Stimulated activated CD8-positive, alpha-beta memory T cell treated with anti-CD3 and anti-CD28 coated beads, Interleukin-12 subunit alpha, Interleukin-12 subunit beta, amount 100 ng/mL, for 4 hours (primary cell): ENCODE data around the gene EPB41L3.
"Not testable (repeated sequence)": the region's sequence is repeated elsewhere in the genome, so short reads cannot be mapped to it uniquely, and the experiment has no call there.

Experiments
- DNase-seq: peaks from one replicate; pipeline ENCODE4 v3.0.0-alpha.2; 2020; ENCODE audit warnings: low read depth

EPB41L3 gene

DNA sequence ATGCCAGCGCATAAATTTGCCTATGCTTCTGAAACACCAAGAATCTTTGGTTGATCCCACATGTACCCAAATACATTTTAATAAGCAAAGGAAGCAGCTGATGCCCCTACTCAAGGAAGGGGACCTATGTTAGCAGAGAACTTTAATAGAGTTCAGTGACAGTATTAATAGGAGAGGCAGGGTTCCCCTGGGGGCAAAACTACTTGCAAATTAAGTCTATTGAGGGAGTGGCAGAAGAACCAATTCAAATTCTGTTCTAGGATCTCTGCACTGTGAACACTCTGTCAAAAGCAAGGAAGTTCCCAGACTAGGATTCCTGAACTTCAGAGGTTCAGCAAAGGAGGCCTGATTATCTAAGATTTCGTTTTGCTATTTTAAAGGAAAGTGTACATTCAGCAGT lies 47.5 kb downstream of the EPB41L3 start:
- no peak for DNase-seq

DNA sequence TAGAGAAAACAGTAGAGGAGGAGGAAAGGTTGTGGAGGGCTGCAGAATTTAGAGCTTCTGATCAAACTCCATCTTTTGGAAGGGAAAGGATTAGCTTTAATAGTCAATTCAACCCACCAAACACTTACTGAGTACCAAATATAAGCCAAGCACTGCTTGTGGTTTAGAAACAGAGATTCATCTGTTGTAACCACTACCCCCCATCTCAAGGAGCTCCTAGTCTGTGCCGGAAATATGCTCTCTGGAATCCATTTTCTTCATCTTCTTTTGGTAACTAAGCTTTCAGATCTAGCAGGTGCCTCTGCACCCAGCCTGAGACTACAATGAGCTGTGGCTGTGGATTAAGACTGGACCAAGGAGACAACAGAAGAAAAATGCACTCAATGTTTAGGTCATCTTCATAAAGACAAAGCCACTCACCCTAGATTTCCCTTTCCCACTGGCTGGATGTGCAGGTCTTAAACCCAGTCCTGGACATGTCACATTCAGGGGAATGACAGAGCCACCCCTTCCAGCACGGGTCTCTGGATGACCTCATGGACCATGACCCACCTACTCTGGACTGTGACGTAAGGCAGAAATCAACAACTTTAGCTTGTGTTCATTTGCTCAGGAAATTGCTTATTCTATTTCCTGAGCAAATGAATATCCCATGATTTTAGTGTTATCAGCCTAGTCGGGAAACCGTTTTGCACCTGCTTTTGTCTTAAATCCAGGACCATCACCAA lies 52.9 kb downstream of the EPB41L3 start:
- DNase-seq: no peak

DNA sequence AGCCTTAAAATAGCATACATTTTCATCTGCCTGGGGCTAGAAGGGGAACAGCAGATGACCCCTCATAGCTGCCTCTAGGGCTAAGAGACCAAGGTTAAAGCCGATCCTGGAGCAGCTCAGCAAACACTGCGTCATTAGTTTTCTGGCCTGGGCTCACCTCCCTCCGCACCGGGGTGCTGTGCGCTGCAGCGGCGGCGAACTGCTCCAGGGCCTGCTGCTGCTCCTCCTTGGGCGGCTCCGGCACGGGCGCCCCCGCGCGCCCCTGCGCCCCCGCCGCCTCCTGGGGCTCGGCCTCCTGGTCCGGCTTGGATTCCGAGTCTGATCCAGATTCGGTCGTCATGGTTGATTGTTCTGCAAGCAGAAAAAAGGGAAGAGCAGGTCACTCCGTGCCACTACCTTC lies 55.0 kb downstream of the EPB41L3 start:
- no peak for DNase-seq

DNA sequence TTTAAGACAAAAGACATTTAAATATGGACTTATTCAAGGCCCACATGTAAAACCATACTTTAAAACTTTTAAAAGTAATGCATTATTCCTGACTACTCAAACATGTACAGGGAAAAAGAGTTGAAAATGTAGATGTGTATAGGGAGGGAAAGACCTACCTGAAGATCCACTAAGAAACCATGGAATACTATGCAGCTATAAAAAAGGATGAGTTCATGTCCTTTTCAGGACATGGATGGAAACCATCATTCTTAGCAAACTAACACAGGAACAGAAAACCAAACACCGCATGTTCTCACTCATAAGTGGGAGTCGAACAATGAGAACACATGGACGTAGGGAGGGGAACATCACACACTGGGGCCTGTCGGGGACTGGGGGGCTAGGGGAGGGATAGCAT lies 55.8 kb downstream of the EPB41L3 start:
- not testable (repeated sequence) for DNase-seq

DNA sequence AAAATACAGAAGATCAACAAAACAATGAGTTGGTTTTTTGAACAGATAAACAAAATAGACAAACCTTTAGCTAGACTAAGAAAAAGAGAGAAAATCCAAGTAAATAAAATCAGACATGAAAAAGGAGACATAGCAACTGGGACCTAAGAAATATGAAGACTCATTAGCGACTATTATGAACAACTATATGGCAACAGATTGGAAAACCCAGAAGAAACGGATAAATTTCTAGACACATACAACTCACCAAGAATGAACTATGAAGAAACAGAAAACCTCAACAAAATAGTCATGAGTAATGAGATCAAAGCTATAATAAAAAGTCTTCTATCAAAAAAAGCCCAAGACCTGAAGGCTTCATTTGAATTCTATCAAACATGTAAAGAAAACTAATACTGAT lies 59.3 kb downstream of the EPB41L3 start:
- DNase-seq: no peak

DNA sequence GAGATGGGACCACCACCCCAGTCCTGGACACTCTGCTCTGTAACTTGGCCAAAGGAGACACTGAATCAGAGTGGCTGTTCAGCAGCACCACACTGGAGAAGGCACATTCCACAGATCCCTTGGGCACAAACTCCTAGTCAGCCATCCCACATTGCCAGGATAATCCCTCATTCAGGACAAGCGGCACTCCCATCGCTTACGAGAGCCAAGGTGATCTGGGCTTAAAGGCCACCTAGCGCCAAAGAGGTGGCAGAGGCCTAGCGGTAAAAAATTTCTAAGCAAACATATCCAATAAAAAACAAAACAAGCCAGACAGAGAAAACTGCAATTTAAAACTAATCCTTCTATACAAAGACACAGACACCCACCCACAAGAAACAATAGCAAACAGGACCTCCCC lies 62.2 kb downstream of the EPB41L3 start:
- no peak for DNase-seq

DNA sequence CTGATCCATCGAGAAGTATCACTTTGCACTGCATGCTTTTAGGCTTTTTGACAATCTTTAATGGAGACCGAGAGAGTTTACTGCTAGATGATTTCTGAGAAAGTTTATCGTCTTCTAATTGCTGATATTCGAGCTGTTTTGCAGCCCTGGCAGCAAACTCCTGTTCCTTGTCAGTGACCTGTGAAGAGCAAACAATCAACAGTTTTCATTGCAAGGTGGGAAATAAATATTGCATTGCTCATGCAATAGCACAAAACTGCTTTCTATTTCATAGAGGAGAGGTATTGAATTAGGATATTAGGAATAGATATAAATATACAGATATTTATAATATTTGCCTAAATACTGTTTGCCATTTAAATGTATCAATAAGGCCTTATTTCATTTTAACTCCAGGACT lies 65.5 kb downstream of the EPB41L3 start:
- DNase-seq: no peak

DNA sequence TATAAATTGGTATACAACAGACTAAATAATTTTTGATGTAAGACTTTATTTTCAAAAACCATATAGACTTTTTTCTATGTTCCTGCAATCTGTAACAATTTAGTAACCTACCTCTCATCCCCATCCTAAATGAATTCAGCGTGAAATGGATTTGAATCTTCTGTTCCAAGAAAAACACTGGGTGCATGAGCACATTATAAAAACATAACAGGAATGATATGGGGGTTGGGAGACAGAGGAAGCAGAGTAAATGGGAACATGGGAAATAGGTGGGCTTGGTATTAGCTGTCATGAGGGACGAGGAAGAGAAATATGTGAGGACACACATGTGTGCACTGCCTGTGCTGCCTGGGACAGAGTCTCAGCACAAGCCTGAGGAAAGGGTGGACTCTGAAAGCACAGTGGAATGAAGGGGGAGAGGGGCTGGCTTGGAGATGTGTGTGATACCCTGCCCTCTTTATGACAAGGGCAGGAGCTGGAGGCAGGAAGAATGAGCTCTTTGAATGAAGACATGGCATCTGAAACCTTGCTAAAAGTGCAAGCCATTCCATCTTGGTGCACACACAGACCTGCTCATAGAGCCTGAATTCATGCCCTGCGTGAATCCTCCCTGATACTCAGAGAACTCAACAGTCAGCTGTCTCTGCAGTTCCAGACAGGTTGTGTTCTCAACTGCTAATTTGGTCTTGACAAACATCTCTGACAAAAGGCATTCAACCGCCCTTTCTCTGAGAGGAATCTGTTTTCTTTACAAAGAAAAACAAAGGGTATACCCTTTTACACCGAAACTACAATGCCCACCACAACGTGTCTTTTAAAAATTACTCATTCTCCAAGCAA lies 66.6 kb downstream of the EPB41L3 start:
- DNase-seq: no peak

DNA sequence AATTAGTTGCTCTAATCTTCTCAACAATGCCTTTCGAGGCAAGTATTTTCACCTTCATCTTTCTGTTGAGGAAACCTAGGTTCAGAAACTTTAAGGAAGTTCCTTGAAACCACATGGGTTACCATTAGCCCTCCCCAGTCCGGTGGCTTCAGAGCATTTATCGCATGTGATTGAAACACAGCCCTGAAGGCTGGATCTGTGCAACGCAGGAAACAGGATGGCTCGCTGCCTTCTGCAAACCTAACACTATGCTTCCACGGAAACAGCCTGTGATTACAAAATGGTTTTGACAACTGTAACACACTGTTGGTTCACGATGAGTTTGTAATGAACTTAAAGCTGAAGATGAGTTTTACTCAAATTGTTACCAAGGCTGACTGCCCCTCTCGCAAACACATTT lies 68.5 kb downstream of the EPB41L3 start:
- DNase-seq: no peak

DNA sequence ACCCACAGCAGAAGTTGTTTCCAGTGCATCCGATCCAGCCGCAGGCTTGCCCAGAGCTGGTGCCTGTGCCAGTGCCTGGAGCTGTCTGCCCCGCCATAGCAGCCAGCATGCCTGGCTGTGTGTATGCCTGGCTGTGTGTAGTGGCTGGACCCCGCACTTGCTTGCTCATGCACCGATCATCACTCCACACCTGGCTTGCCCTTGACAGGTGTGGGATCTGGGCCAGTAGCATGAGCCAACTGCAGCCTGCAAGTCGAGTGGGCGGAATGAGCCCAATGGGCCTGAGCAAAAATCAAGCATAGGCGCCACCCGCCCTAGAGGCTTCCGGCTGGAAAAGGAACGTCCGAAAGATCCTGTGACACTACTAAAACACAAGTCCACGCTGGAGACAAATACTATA lies 74.5 kb downstream of the EPB41L3 start:
- DNase-seq: no peak

DNA sequence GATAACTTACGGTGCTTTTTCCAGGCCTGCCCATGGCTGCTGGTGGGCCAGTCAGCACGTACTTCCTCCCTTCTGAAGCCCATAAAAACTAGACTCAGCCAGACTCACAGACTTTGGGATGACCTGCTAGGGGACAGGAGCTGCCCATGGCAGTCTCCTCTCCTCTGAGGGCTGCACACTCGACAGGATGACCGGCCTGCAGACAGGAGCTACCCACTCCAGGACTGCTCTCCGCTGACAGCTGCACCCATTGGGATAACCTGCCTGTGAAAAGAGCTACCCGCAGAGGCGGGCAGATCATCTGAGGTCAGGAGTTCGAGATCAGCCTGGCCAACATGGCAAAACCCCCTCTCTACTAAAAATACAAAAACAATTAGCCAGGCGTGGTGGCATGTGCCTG lies 75.4 kb downstream of the EPB41L3 start:
- no peak for DNase-seq

DNA sequence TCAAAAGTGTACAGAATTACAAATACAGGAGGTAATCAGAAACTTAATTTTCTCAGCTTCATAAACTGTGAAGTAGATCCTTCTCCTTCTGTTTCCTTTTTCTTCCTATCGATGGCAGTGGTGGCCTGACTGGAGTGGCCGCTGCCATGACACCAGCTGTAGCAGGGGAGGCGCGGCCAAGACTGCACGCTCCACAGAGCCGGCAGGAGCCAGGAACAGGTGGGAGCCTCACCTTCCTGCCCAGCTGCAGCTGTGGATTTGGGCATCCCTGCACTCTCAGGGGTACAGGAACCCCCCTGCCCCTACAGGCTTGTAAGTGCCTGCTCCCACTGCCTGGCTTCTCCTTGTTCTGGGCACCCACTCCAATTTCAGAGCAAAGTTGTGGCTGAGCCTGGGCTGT lies 76.1 kb downstream of the EPB41L3 start:
- DNase-seq: no peak

DNA sequence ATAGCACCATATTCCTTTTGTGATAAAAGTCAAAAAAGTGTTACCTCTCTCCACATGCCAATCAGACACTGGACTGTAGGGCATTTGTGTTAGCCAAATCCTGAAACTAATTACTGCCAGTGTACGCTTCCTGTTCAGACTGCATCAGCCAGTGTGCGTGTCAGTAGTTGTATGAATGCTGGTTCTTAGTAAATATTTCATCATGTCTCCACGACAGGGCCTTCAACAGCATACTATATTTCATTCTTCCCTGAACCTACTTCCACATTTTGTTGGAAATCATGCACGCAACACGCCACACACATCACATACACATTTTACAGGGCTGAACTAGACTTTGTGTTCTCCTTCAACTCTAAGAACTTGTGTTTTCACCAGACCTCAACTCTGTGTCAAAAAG lies 77.5 kb downstream of the EPB41L3 start:
- no peak for DNase-seq

DNA sequence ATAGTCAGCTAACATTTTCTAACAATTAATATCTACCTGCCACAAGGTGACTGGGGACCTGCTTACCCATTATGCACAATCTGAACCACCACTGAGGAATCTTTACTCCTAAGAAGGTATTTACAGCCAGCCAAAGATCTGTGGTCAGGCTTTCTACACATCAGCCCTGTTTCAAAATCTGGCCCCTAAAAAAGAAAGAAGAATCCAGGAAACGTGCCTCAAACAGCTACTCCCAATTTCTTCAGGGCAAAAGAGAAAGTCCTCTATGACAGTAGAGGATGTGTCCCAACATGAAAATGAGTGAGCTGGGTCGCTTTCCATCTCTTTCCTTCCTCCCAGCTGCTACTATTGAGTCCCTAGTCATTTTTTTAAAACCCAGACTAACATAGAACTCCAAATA lies 79.5 kb downstream of the EPB41L3 start:
- DNase-seq: no peak

DNA sequence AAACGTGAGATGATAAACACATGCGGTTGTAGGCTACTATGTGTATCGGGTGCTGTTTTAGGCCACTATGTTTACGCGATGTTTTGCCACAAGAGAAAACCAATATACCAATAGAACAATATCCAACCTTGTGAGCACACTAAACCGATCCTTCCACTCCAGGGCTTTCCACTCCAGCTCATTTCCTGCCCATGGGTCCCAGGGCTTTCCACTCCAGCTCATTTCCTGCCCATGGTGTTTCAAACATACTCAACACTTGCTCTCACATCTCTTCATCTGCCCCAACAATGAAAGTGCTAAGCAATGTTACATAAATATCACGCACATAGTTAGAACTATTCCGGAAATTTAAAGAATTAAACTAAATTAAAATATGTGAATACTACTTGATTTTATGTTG lies 80.0 kb downstream of the EPB41L3 start:
- no peak for DNase-seq

DNA sequence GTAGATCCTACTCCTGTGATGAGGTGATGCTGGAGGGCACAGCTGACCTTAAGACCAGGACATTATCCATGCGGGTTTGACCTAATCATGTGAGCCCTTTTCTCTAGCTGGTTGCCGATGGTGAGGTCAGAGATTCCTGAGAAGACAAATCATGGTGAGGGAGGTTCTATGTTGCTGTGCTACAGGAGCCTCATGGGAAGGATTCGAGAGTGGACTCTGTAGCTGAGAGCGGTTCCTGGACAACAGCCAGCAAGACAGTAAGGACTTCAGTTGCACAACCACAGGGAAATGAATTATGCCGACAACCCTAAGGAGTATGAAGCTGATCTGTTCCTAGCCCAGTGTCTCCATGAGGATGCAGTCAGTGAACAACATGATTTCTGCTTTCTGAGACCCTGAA lies 80.4 kb downstream of the EPB41L3 start:
- DNase-seq: no peak

DNA sequence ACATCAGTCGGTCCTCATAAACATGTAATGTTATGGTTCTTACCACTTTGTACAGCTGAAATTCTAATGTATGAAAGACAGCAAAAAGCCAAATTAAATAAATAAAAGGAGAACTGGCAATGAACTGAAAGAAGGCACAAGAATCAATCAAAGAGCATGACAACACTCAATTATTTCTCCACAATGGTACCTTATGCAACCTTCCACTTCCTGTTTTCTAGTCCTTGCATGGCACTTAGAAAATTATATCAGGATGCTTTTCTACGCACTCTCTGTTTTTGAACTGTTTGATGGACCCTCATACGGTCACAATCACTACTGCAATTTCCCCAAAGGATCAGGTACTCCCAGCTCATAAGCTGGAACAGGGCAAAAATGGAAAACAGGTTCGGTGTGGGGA lies 81.6 kb downstream of the EPB41L3 start:
- no peak for DNase-seq

DNA sequence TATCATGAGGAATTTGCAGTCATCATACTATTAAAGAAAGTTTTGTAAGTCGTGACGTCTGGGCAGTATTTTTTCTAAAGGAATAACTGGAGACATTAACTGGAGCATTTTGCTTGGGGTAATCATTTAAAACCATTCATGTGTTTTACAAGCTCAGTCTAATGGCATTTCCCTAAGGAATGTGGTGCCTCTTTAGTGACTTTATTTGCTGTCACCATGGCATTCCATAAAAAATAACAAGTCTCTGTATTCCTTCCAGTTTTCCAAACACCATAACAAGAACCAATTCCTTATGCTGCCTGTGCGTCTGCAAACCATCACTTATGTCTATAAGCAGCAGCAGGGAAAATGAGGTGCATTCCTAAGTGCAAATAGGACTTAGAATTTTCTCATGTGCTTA lies 82.8 kb downstream of the EPB41L3 start:
- DNase-seq: no peak

DNA sequence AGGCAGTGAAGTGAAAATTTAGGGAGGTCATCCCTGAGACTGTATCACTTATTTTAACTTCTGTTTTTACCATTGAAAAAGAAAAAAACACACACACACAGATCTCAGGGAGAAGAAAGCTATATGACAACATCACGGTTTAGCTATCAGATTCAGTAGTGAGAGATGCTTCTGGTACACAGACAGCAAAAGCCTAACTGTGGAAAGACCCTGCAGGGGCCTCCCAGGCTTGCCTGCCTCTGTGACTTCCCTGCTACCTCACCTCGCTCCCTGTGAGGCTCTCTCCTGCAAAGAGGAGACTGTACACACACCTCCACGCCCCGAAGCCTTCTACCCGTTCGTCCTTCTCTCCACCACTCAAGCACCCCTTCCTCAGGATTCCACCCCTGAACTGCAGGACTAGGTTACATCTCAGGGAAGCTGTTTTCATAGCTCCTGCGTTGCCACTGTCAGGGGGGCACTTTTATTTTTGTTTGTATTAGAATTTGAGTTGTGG lies 86.3 kb downstream of the EPB41L3 start:
- DNase-seq: no peak

DNA sequence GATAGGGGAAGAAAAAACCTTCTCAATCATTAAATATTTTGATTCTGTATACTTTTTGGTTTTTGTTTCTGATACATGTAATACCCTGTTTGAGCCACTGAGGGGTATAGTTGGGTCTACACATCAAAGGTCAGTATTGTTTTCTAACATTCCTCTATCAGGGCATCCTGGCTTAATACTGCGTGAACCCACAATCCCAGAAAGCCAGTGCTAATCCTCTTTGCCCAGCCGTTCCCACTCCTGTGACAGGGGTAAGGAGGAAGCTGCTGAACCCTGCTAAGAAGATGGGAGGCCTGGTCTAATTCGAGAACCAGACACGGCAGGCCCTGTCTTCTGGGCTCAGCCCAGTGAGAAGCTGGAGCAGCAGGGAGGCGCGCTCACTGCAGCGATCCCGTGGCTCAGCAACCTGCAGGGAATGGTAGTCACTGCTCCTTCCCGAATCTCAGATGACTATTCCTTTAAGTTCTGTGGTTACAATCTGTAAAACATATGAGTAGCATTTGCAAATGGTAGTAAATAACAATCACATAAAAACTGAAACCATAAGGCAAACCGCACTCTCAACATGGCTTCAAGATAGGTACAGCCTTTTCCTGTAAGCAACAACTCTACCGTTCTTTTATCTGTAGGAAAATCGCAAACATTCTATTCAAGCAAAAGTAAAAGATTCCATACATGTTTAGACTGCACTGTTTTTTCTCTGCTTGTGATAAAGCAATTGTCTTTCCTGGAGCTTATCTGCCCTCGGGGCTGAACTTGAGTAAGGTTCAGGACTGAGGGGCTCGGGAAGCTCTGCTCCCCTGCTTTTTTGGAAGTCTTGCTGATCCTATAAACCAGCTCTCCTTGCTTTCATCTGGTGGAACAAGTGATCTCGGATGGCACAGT lies 87.0 kb downstream of the EPB41L3 start:
- DNase-seq: no peak

DNA sequence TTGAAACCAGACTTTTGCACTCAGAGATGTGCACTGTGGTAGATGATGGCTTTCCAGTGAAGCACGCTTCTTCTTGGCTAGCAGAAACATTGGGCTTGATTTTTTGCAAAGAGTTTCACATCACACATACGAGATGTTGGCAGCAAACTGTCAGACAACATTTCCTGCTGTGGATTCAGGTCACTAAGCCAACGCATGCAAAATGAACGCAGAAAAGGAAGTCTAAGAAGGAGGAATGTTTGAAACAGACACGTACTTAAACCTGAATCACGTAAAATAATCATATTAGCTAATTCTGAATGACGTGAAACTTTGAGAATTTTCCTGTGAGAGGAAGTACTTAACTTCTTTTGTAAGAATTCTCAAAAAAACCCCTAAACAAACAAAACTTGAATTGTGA lies 88.1 kb downstream of the EPB41L3 start:
- no peak for DNase-seq

DNA sequence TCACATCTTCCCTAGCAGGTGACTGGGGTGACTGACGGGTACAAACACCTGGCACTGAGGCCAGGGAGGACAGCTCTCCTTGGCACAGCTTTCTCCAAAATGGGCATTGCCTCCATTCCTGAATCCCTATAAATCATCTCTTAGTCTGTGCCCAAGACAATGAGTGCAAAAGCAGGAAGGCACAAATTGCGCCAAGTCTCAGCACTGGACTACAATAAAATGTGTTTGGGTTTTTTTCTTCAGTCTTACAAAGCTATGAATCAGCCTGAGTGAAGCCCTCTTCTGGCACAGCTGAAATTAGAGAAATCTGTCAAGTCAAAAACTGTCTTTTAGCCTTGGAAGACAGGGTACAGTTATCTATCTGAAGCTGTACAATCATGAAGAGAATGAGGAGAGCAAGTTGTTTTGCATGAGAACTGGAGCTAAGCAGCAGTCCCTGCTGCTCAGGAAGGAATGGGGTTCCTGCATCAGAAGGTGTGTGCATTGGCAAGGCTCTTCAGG lies 90.8 kb downstream of the EPB41L3 start:
- DNase-seq: no peak
